Measurements from ENCODE around the gene THUMPD1.

DNA sequence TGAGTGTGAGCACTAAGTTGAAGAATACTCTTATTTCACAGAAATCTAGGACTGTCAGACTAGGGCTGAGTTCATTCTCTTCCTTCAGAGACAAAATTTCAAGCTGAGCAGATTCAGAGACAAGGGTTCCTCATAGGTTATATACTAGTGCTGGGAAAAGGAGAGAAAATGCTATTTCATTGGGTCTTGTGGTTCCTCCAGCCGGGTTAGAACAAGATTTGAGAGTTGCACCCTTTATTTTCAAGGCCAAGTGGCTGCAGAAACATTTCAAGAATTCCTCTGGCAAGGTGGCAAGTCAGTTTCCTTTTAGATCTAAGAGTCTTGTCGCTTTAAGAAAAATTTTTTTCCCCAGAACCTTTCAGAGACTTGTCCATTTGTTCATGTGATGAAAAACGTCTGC lies 6.8 kb downstream of the THUMPD1 start:
- TF ChIP-seq, protein P1, sequence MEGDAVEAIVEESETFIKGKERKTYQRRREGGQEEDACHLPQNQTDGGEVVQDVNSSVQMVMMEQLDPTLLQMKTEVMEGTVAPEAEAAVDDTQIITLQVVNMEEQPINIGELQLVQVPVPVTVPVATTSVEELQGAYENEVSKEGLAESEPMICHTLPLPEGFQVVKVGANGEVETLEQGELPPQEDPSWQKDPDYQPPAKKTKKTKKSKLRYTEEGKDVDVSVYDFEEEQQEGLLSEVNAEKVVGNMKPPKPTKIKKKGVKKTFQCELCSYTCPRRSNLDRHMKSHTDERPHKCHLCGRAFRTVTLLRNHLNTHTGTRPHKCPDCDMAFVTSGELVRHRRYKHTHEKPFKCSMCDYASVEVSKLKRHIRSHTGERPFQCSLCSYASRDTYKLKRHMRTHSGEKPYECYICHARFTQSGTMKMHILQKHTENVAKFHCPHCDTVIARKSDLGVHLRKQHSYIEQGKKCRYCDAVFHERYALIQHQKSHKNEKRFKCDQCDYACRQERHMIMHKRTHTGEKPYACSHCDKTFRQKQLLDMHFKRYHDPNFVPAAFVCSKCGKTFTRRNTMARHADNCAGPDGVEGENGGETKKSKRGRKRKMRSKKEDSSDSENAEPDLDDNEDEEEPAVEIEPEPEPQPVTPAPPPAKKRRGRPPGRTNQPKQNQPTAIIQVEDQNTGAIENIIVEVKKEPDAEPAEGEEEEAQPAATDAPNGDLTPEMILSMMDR (IDR thresholded peaks at IDR 0.05) = no peak
- TF ChIP-seq POLR2A (IDR thresholded peaks at IDR 0.05) = no peak

Measured in Peyer's patch (tissue), 4 donors.